Activated T-helper 1 cell treated with anti-CD3 and anti-CD28 coated beads, Interleukin-12 subunit alpha, Interleukin-12 subunit beta, Interleukin-2, Interleukin-4 antibody, amounts not matched to agents 30 ng/mL and 10 ng/mL and 1 ng/mL, durations not matched to agents 14 hours and 24 hours and 36 hours (primary cell): ENCODE data around the gene TMEM91. TPM values are rescaled to one million over a fixed set of nuclear protein-coding genes. Genes with fewer than 3 reads are reported as not detected.
"Not testable (repeated sequence)": the region's sequence is repeated elsewhere in the genome, so short reads cannot be mapped to it uniquely, and the experiment has no call there.

Source experiments
- DNase-seq: peaks from one replicate; pipeline ENCODE4 v3.0.0; 2021; ENCODE audit warnings: low spot score
- H3K27ac Mint-ChIP-seq: one replicate; pipeline ENCODE4 v1.8.0; 2021; ENCODE audit warnings: mild to moderate bottlenecking, mixed read lengths
- H3K27me3 Mint-ChIP-seq: one replicate; pipeline ENCODE4 v1.8.0; 2022; ENCODE audit warnings: mild to moderate bottlenecking, moderate library complexity, mixed read lengths; ENCODE audit not compliant: insufficient read depth
- H3K36me3 Mint-ChIP-seq: one replicate; pipeline ENCODE4 v1.8.0; 2021; ENCODE audit warnings: low read depth, mixed read lengths
- H3K4me1 Mint-ChIP-seq: one replicate; pipeline ENCODE4 v1.8.0; 2021; ENCODE audit warnings: low read depth, mixed read lengths
- H3K4me3 Mint-ChIP-seq: one replicate; pipeline ENCODE4 v1.8.0; 2021; ENCODE audit warnings: mild to moderate bottlenecking, moderate library complexity, mixed read lengths
- H3K9me3 Mint-ChIP-seq: one replicate; pipeline ENCODE4 v1.8.0; 2021; ENCODE audit warnings: mixed read lengths
- intact Hi-C: fragments of 100-400 bp; cut with micrococcal nuclease; formaldehyde crosslinking; loops from one replicate; pipeline ENCODE4 v1.15.1; 2024
- total RNA-seq: library from RNA; stranded (reverse); gene quantifications from 2 replicates; pipeline ENCODE4 v1.2.3, GENCODE V29; 2022

Gene TMEM91
- total RNA-seq, 1 donor from 2014 or later = 2.9 TPM

GRCh38 chr19:41398598-41398997 lies 22.3 kb downstream of the TMEM91 start:
- Mint-ChIP-seq H3K4me3 (peak overlapping the region; percentile 97), H3K36me3 (peaks cover 4% of the 10 kb centered on the region), H3K4me1 (peaks cover 28% of the 10 kb centered on the region), H3K27me3 (no peaks in the 10 kb centered on the region), H3K9me3 (no peaks in the 10 kb centered on the region), H3K27ac (peak overlapping the region; percentile 67)
- no peak for DNase-seq
- intact Hi-C loops = loop anchor here (5.0 kb wide), 3 partner anchors 91 to 199 kb away; no protein-coding TSS in a partner anchor

GRCh38 chr19:41399091-41399490 lies 22.8 kb downstream of the TMEM91 start:
- intact Hi-C loops = loop anchor here (5.0 kb wide), 3 partner anchors 92 to 198 kb away; no protein-coding TSS in a partner anchor
- H3K27ac Mint-ChIP-seq = peak overlapping the region; percentile 67
- peak overlapping the region; percentile 97 for H3K4me3 Mint-ChIP-seq
- peaks cover 28% of the 10 kb centered on the region for H3K4me1 Mint-ChIP-seq
- H3K9me3 Mint-ChIP-seq = no peaks in the 10 kb centered on the region
- H3K27me3 Mint-ChIP-seq = no peaks in the 10 kb centered on the region
- DNase-seq = no peak
- peaks cover 3% of the 10 kb centered on the region for H3K36me3 Mint-ChIP-seq

GRCh38 chr19:41399525-41399924 lies 23.2 kb downstream of the TMEM91 start:
- peaks cover 28% of the 10 kb centered on the region for H3K4me1 Mint-ChIP-seq
- intact Hi-C loops = loop anchor here (5.0 kb wide), 3 partner anchors 92 to 198 kb away; no protein-coding TSS in a partner anchor
- H3K4me3 Mint-ChIP-seq = peak overlapping the region; percentile 48
- H3K36me3 Mint-ChIP-seq = peaks cover 3% of the 10 kb centered on the region
- no peak overlapping the region for H3K27ac Mint-ChIP-seq
- no peak for DNase-seq
- H3K9me3 Mint-ChIP-seq = no peaks in the 10 kb centered on the region
- H3K27me3 Mint-ChIP-seq = no peaks in the 10 kb centered on the region

GRCh38 chr19:41401483-41401882 lies 25.1 kb downstream of the TMEM91 start:
- H3K36me3 Mint-ChIP-seq = peaks cover 3% of the 10 kb centered on the region
- intact Hi-C loops = no loop called here
- no peak overlapping the region for H3K27ac Mint-ChIP-seq
- H3K4me1 Mint-ChIP-seq = peaks cover 15% of the 10 kb centered on the region
- DNase-seq = no peak
- no peaks in the 10 kb centered on the region for H3K27me3 Mint-ChIP-seq
- H3K4me3 Mint-ChIP-seq = no peak overlapping the region
- no peaks in the 10 kb centered on the region for H3K9me3 Mint-ChIP-seq

GRCh38 chr19:41402010-41402409 lies 25.7 kb downstream of the TMEM91 start:
- H3K27me3 Mint-ChIP-seq = no peaks in the 10 kb centered on the region
- H3K36me3 Mint-ChIP-seq = peaks cover 3% of the 10 kb centered on the region
- intact Hi-C loops = no loop called here
- H3K4me1 Mint-ChIP-seq = peaks cover 12% of the 10 kb centered on the region
- H3K27ac Mint-ChIP-seq = no peak overlapping the region
- H3K4me3 Mint-ChIP-seq = no peak overlapping the region
- H3K9me3 Mint-ChIP-seq = no peaks in the 10 kb centered on the region
- DNase-seq = no peak

GRCh38 chr19:41403181-41403970 lies 27.0 kb downstream of the TMEM91 start:
- no peak overlapping the region for H3K27ac Mint-ChIP-seq
- intact Hi-C loops = no loop called here
- peaks cover 3% of the 10 kb centered on the region for H3K36me3 Mint-ChIP-seq
- DNase-seq = no peak
- H3K27me3 Mint-ChIP-seq = no peaks in the 10 kb centered on the region
- peaks cover 9% of the 10 kb centered on the region for H3K4me1 Mint-ChIP-seq
- H3K9me3 Mint-ChIP-seq = no peaks in the 10 kb centered on the region
- H3K4me3 Mint-ChIP-seq = no peak overlapping the region

GRCh38 chr19:41405776-41406175 lies 29.4 kb downstream of the TMEM91 start:
- DNase-seq = no peak
- no peaks in the 10 kb centered on the region for H3K9me3 Mint-ChIP-seq
- no peak overlapping the region for H3K4me3 Mint-ChIP-seq
- H3K4me1 Mint-ChIP-seq = no peaks in the 10 kb centered on the region
- intact Hi-C loops = no loop called here
- H3K27ac Mint-ChIP-seq = no peak overlapping the region
- H3K36me3 Mint-ChIP-seq = peaks cover 3% of the 10 kb centered on the region
- no peaks in the 10 kb centered on the region for H3K27me3 Mint-ChIP-seq

- Mint-ChIP-seq H3K9me3 (no peaks in the 10 kb centered on the region), H3K4me1 (no peaks in the 10 kb centered on the region), H3K27me3 (no peaks in the 10 kb centered on the region), H3K36me3 (peaks cover 5% of the 10 kb centered on the region), H3K4me3 (no peak overlapping the region), H3K27ac (no peak overlapping the region)
- intact Hi-C loops = no loop called here
- no peak for DNase-seq
Observed at GRCh38 chr19:41407271-41407670, 30.9 kb downstream of the TMEM91 start.

- no peak for DNase-seq
- Mint-ChIP-seq H3K9me3 (no peaks in the 10 kb centered on the region), H3K27me3 (no peaks in the 10 kb centered on the region), H3K36me3 (peaks cover 3% of the 10 kb centered on the region), H3K4me3 (no peak overlapping the region), H3K4me1 (no peaks in the 10 kb centered on the region), H3K27ac (no peak overlapping the region)
- intact Hi-C loops = no loop called here
Observed at GRCh38 chr19:41408256-41408655, 31.9 kb downstream of the TMEM91 start.

- H3K4me3 Mint-ChIP-seq, intact Hi-C loops, H3K27ac Mint-ChIP-seq, H3K9me3 Mint-ChIP-seq, DNase-seq, H3K4me1 Mint-ChIP-seq, H3K27me3 Mint-ChIP-seq, H3K36me3 Mint-ChIP-seq: not testable (repeated sequence)
Observed at GRCh38 chr19:41408846-41409245, 32.5 kb downstream of the TMEM91 start.

GRCh38 chr19:41409288-41409687 lies 33.0 kb downstream of the TMEM91 start:
- intact Hi-C loops = no loop called here
- Mint-ChIP-seq H3K9me3 (no peaks in the 10 kb centered on the region), H3K4me3 (no peak overlapping the region), H3K27me3 (no peaks in the 10 kb centered on the region), H3K36me3 (peaks cover 10% of the 10 kb centered on the region), H3K27ac (no peak overlapping the region), H3K4me1 (no peaks in the 10 kb centered on the region)
- no peak for DNase-seq

GRCh38 chr19:41410336-41411054 lies 34.2 kb downstream of the TMEM91 start:
- Mint-ChIP-seq H3K27ac (no peak overlapping the region), H3K36me3 (peaks cover 13% of the 10 kb centered on the region), H3K27me3 (no peaks in the 10 kb centered on the region), H3K4me3 (no peak overlapping the region), H3K9me3 (no peaks in the 10 kb centered on the region), H3K4me1 (no peaks in the 10 kb centered on the region)
- intact Hi-C loops = no loop called here
- DNase-seq = no peak
